OCI-LY1 (cell line): ENCODE data around the gene MPPED2.

Source experiments
- H2AFZ ChIP-seq: fragments of 200-600 bp; sonication (generic), shearing (Covaris generic); 2 replicates; pipeline ENCODE4 v1.6.0; 2014; ENCODE audit warnings: antibody characterized with exemption, mild to moderate bottlenecking, low read length
- H3F3A ChIP-seq: fragments of 200-600 bp; sonication (generic), shearing (Covaris generic); 2 replicates; pipeline ENCODE4 v1.6.0; 2014; ENCODE audit warnings: mild to moderate bottlenecking, antibody characterized with exemption, low read length, moderate library complexity; ENCODE audit not compliant: insufficient read depth
- H3K27ac ChIP-seq: fragments of 200-600 bp; sonication (generic); 2 replicates; pipeline ENCODE4 v1.5.1; 2014; ENCODE audit warnings: low read length, mixed run types, mild to moderate bottlenecking, low read depth; ENCODE audit not compliant: poor library complexity, severe bottlenecking
- H3K27me3 ChIP-seq: fragments of 200-600 bp; sonication (generic); 2 replicates; pipeline ENCODE4 v1.6.0; 2014; ENCODE audit warnings: antibody characterized with exemption, mild to moderate bottlenecking, low read length, moderate library complexity; ENCODE audit not compliant: insufficient read depth
- H3K36me3 ChIP-seq: fragments of 200-600 bp; sonication (generic); 2 replicates; pipeline ENCODE4 v1.6.1; 2014; ENCODE audit warnings: mild to moderate bottlenecking, antibody characterized with exemption, low read length, moderate library complexity, mixed read lengths; ENCODE audit not compliant: insufficient read depth
- H3K4me1 ChIP-seq: fragments of 200-600 bp; sonication (generic); 2 replicates; pipeline ENCODE4 v1.5.1; 2014; ENCODE audit warnings: mild to moderate bottlenecking, low read length, moderate library complexity; ENCODE audit not compliant: insufficient read depth, severe bottlenecking
- H3K4me2 ChIP-seq: fragments of 200-600 bp; sonication (generic), shearing (Covaris generic); 2 replicates; pipeline ENCODE4 v1.6.1; 2014; ENCODE audit warnings: low read length
- H3K4me3 ChIP-seq: fragments of 200-600 bp; sonication (generic); 2 replicates; pipeline ENCODE4 v1.5.1; 2014; ENCODE audit warnings: low read length, low read depth, mild to moderate bottlenecking, mixed read lengths; ENCODE audit not compliant: poor library complexity, severe bottlenecking
- H3K79me2 ChIP-seq: fragments of 200-600 bp; shearing (Covaris generic); 2 replicates; pipeline ENCODE4 v1.6.1; 2016; ENCODE audit warnings: mixed run types, low read length, mixed read lengths; ENCODE audit not compliant: insufficient read depth
- H3K9ac ChIP-seq: fragments of 200-600 bp; sonication (generic), shearing (Covaris generic); 2 replicates; pipeline ENCODE4 v1.6.1; 2014; ENCODE audit warnings: mild to moderate bottlenecking, low read length, mixed read lengths
- H3K9me2 ChIP-seq: fragments of 200-600 bp; sonication (generic), shearing (Covaris generic); 2 replicates; pipeline ENCODE4 v1.6.1; 2014; ENCODE audit warnings: low read depth, mild to moderate bottlenecking, low read length, mixed read lengths
- H3K9me3 ChIP-seq: fragments of 200-600 bp; shearing (Covaris generic); 2 replicates; pipeline ENCODE4 v1.6.1; 2014; ENCODE audit warnings: low read length, mixed read lengths
- H4K20me1 ChIP-seq: fragments of 200-600 bp; sonication (generic), shearing (Covaris generic); 2 replicates; pipeline ENCODE4 v1.6.0; 2016; ENCODE audit warnings: mild to moderate bottlenecking, low read length; ENCODE audit not compliant: insufficient read depth
- CTCF ChIP-seq: fragments of 200-600 bp; sonication (generic), shearing (Covaris generic); IDR thresholded peaks from 2 replicates; pipeline ENCODE4 v1.5.1; 2017; ENCODE audit warnings: mild to moderate bottlenecking, antibody characterized with exemption, low read length, moderate library complexity, mixed read lengths
- EZH2 ChIP-seq: fragments of 200-600 bp; sonication (generic), shearing (Covaris generic); IDR thresholded peaks from 2 replicates; pipeline ENCODE4 v1.8.0; 2017; ENCODE audit warnings: borderline replicate concordance, mixed run types, mild to moderate bottlenecking, antibody characterized with exemption, low read length, moderate library complexity, mixed read lengths

MPPED2 gene

GRCh38 chr11:30509364-30509763 is 76.8 kb downstream of the MPPED2 start:
- H3K9me2 ChIP-seq: no peaks in the 10 kb centered on the region
- no peak overlapping the region for H2AFZ ChIP-seq
- H3K4me3 ChIP-seq: no peak overlapping the region
- H3K36me3 ChIP-seq: no peaks in the 10 kb centered on the region
- no peak overlapping the region for H3K9ac ChIP-seq
- no peaks in the 10 kb centered on the region for H3F3A ChIP-seq
- no peaks in the 10 kb centered on the region for H3K27me3 ChIP-seq
- no peak overlapping the region for H3K27ac ChIP-seq
- H4K20me1 ChIP-seq: no peaks in the 10 kb centered on the region
- TF ChIP-seq CTCF (no peak), EZH2 (no peak)
- H3K4me2 ChIP-seq: no peak overlapping the region
- no peaks in the 10 kb centered on the region for H3K4me1 ChIP-seq
- no peaks in the 10 kb centered on the region for H3K9me3 ChIP-seq
- no peaks in the 10 kb centered on the region for H3K79me2 ChIP-seq

GRCh38 chr11:30508594-30508993 is 77.6 kb downstream of the MPPED2 start:
- H3K4me2 ChIP-seq: no peak overlapping the region
- H4K20me1 ChIP-seq: no peaks in the 10 kb centered on the region
- TF ChIP-seq EZH2: no peak
- TF ChIP-seq CTCF: no peak
- no peaks in the 10 kb centered on the region for H3K9me2 ChIP-seq
- H3K27me3 ChIP-seq: no peaks in the 10 kb centered on the region
- no peak overlapping the region for H3K27ac ChIP-seq
- H3K79me2 ChIP-seq: no peaks in the 10 kb centered on the region
- no peak overlapping the region for H3K4me3 ChIP-seq
- H3F3A ChIP-seq: no peaks in the 10 kb centered on the region
- H3K36me3 ChIP-seq: no peaks in the 10 kb centered on the region
- H2AFZ ChIP-seq: no peak overlapping the region
- H3K9ac ChIP-seq: no peak overlapping the region
- no peaks in the 10 kb centered on the region for H3K9me3 ChIP-seq
- no peaks in the 10 kb centered on the region for H3K4me1 ChIP-seq

GRCh38 chr11:30505603-30506002 is 80.5 kb downstream of the MPPED2 start:
- Histone ChIP-seq H3K4me2 (no peak overlapping the region), H4K20me1 (no peaks in the 10 kb centered on the region), H3K27ac (no peak overlapping the region), H3K79me2 (no peaks in the 10 kb centered on the region), H3K27me3 (no peaks in the 10 kb centered on the region), H3F3A (no peaks in the 10 kb centered on the region), H2AFZ (no peak overlapping the region), H3K9me3 (no peaks in the 10 kb centered on the region), H3K4me3 (no peak overlapping the region), H3K4me1 (no peaks in the 10 kb centered on the region), H3K36me3 (no peaks in the 10 kb centered on the region), H3K9ac (no peak overlapping the region), H3K9me2 (no peaks in the 10 kb centered on the region)
- TF ChIP-seq CTCF (no peak), EZH2 (no peak)
